CD1c-positive myeloid dendritic cell (primary cell): ENCODE results near the gene DRC7.

Experiments
- DNase-seq: peaks from one replicate; pipeline ENCODE4 v3.0.0-alpha.2; 2016; ENCODE audit errors: extremely low spot score

DRC7 gene

GRCh38 chr16:57751539-57752202, 57.1 kb downstream of the DRC7 start:
- DNase-seq = no peak

- no peak for DNase-seq
These were observed 57.6 kb downstream of the DRC7 start for GRCh38 chr16:57752203-57752580.

- no peak for DNase-seq
These were observed 58.2 kb downstream of the DRC7 start for GRCh38 chr16:57752581-57753447.

- no peak for DNase-seq
These were observed 59.1 kb downstream of the DRC7 start for GRCh38 chr16:57753448-57754353.

- no peak for DNase-seq
These were observed 59.9 kb downstream of the DRC7 start for GRCh38 chr16:57754354-57755060.

GRCh38 chr16:57755061-57755684, 60.6 kb downstream of the DRC7 start:
- DNase-seq = no peak

GRCh38 chr16:57755726-57756423, 61.3 kb downstream of the DRC7 start:
- no peak for DNase-seq

GRCh38 chr16:57756424-57757325, 62.1 kb downstream of the DRC7 start:
- peak; percentile 19 for DNase-seq

GRCh38 chr16:57757326-57757786, 62.8 kb downstream of the DRC7 start:
- peak; percentile 89 for DNase-seq

- DNase-seq = no peak
These were observed 63.3 kb downstream of the DRC7 start for GRCh38 chr16:57757883-57758282.

GRCh38 chr16:57758331-57759117, 63.9 kb downstream of the DRC7 start:
- peak; percentile 20 for DNase-seq

- no peak for DNase-seq
These were observed 64.5 kb downstream of the DRC7 start for GRCh38 chr16:57759131-57759530.

- DNase-seq = peak; percentile 12
These were observed 65.1 kb downstream of the DRC7 start for GRCh38 chr16:57759541-57760356.

GRCh38 chr16:57760357-57761160, 66.0 kb downstream of the DRC7 start:
- DNase-seq = no peak

GRCh38 chr16:57761301-57761700, 66.7 kb downstream of the DRC7 start:
- no peak for DNase-seq

- DNase-seq = no peak
These were observed 67.4 kb downstream of the DRC7 start for GRCh38 chr16:57761957-57762356.
